HepG2 (cell line): Measurements from ENCODE around the gene ISG20. TPM values are rescaled to one million over a fixed set of nuclear protein-coding genes. Genes with fewer than 3 reads are reported as not detected.

Experiments
- ATRX ChIP-seq: sonication (generic); formaldehyde crosslinking; IDR thresholded peaks from 2 replicates; pipeline ENCODE4 v1.4.0; 2020; ENCODE audit warnings: missing genetic modification reagents, borderline replicate concordance
- BCL3 ChIP-seq: sonication (generic); formaldehyde crosslinking; IDR thresholded peaks from 2 replicates; pipeline ENCODE4 v1.5.1; 2020; ENCODE audit warnings: mild to moderate bottlenecking, missing genetic modification reagents, moderate library complexity
- E2F2 ChIP-seq: sonication (generic); formaldehyde crosslinking; IDR thresholded peaks from 2 replicates; pipeline ENCODE4 v1.4.0; 2020; ENCODE audit warnings: missing genetic modification reagents, borderline replicate concordance
- ERF ChIP-seq: IDR thresholded peaks from 2 replicates; pipeline ENCODE4 v1.6.1; 2018; ENCODE audit warnings: missing biosample characterization, missing genetic modification reagents
- GMEB1 ChIP-seq: sonication (generic); formaldehyde crosslinking; IDR thresholded peaks from 2 replicates; pipeline ENCODE4 v1.5.1; 2020; ENCODE audit warnings: missing genetic modification reagents, mild to moderate bottlenecking, borderline replicate concordance
- HHEX ChIP-seq: IDR thresholded peaks from 2 replicates; pipeline ENCODE4 v1.6.1; 2016; ENCODE audit warnings: control low read depth
- IRF2 ChIP-seq: IDR thresholded peaks from 2 replicates; pipeline ENCODE4 v1.6.1; 2018; ENCODE audit warnings: missing genetic modification reagents, missing compliant biosample characterization
- PATZ1 ChIP-seq: sonication (generic); formaldehyde crosslinking; IDR thresholded peaks from 2 replicates; pipeline ENCODE4 v1.4.0; 2020; ENCODE audit warnings: missing genetic modification reagents
- REST ChIP-seq, 2 experiments: IDR thresholded peaks; 2 replicates each; pipeline ENCODE4 v1.6.1; 2011 to 2012; ENCODE audit warnings: low read length in 2 of 2, borderline replicate concordance in 1 of 2, low read depth in 1 of 2, mild to moderate bottlenecking in 1 of 2, moderate library complexity in 1 of 2
- TEAD3 ChIP-seq: optimal IDR thresholded peaks from 2 replicates; pipeline ENCODE3; 2016; ENCODE audit warnings: borderline replicate concordance
- ZBTB14 ChIP-seq: sonication (generic); formaldehyde crosslinking; IDR thresholded peaks from 2 replicates; pipeline ENCODE4 v1.4.0; 2020; ENCODE audit warnings: missing genetic modification reagents
- ZFP90 ChIP-seq: sonication (generic); formaldehyde crosslinking; IDR thresholded peaks from 2 replicates; pipeline ENCODE4 v1.8.0; 2022; ENCODE audit warnings: missing genetic modification reagents, mild to moderate bottlenecking, inconsistent platforms, borderline replicate concordance
- ZNF3 ChIP-seq: IDR thresholded peaks from 2 replicates; pipeline ENCODE4 v1.7.0; 2017; ENCODE audit warnings: inconsistent platforms
- ZNF331 ChIP-seq: sonication (generic); formaldehyde crosslinking; IDR thresholded peaks from 2 replicates; pipeline ENCODE4 v1.4.0; 2020; ENCODE audit warnings: missing genetic modification reagents
- ZNF788 ChIP-seq: sonication (generic); formaldehyde crosslinking; IDR thresholded peaks from 2 replicates; pipeline ENCODE4 v1.5.0; 2020; ENCODE audit warnings: mild to moderate bottlenecking, missing genetic modification reagents, borderline replicate concordance
- ZNF790 ChIP-seq: sonication (generic); formaldehyde crosslinking; IDR thresholded peaks from 2 replicates; pipeline ENCODE4 v1.8.0; 2022; ENCODE audit warnings: missing genetic modification reagents, mild to moderate bottlenecking, borderline replicate concordance
- ZNF792 ChIP-seq: IDR thresholded peaks from 2 replicates; pipeline ENCODE4 v1.6.1; 2016
- polyA plus RNA-seq, 8 experiments: library from polyadenylated mRNA; depleted of rRNA in 3 of 8; stranded (reverse) in 7 of 8; unstranded in 1 of 8; fragments of >200 nt; fragmentation: Illumina TruSeq in 4 of 8; extraction: Trizol in 4 of 8; gene quantifications; 2 replicates each; pipeline versions ENCODE4 v1.2.1 to v1.2.3, GENCODE V29; 2011 to 2016; ENCODE audit warnings: low read depth in 4 of 8, missing spikeins in 1 of 8, mixed read lengths in 1 of 8; ENCODE audit not compliant: insufficient read depth in 1 of 8
- total RNA-seq, 5 experiments: library from RNA; depleted of rRNA; stranded (reverse); fragments of >200 nt; fragmentation: Illumina TruSeq; extraction: Trizol; gene quantifications; 2 replicates each; pipeline ENCODE4 v1.2.3, GENCODE V29; 2016; ENCODE audit warnings: low read depth in 1 of 5

The ISG20 gene
- total and polyA plus RNA-seq, 2 of the 13 experiments (the other 11 are each of a cell fraction or from before 2014, with no cell fraction given), result 6.3 to 31.5 TPM

GRCh38 chr15:88681610-88682221 is 42.9 kb downstream of the ISG20 start (continued):
- TF ChIP-seq BCL3 (CRISPR knock-in tag), result no peak; the same call in 1 of the 2 replicates
- TF ChIP-seq E2F2 (CRISPR knock-in tag), result no peak
- no peak for TF ChIP-seq ZFP90 (CRISPR knock-in tag)
- no peak for TF ChIP-seq HHEX (CRISPR knock-in tag)
- TF ChIP-seq REST (IDR thresholded peaks at IDR 0.05; ENCODE audit: borderline replicate concordance in 1 of 2, low read depth in 1 of 2, low read length in 2 of 2), result no peak
- peak; percentile 59; the same call in 1 of the 2 replicates for TF ChIP-seq ZNF331 (CRISPR knock-in tag)
- TF ChIP-seq IRF2 (CRISPR knock-in tag), result no peak
- TF ChIP-seq ZNF790 (CRISPR knock-in tag), result no peak
- no peak; the same call in 1 of the 2 replicates for TF ChIP-seq ZNF792 (CRISPR knock-in tag)
- no peak for TF ChIP-seq ERF (CRISPR knock-in tag)
- TF ChIP-seq PATZ1 (CRISPR knock-in tag), result 0 out of 2 replicates have a peak, but pooled peaks have one; percentile 36
- TF ChIP-seq TEAD3 (CRISPR knock-in tag), result no peak
- no peak for TF ChIP-seq GMEB1 (CRISPR knock-in tag)
- TF ChIP-seq ATRX (CRISPR knock-in tag), result no peak
- peak; percentile 55; the same call in 1 of the 2 replicates for TF ChIP-seq ZNF788
- TF ChIP-seq ZNF3 (CRISPR knock-in tag), result no peak
- no peak for TF ChIP-seq ZBTB14 (CRISPR knock-in tag)
